Spleen (tissue), 7 donors: ENCODE data around the gene PANX1.

ENCODE experiments used
- POLR2AphosphoS5 ChIP-seq, 3 donors: sonication (generic); formaldehyde crosslinking; IDR thresholded peaks; one replicate each; pipeline ENCODE4 v1.5.1; 2017; ENCODE audit warnings: antibody characterized with exemption in 3 of 3
- TF ChIP-seq, protein P1 (sequence below), 11 experiments: fragments of 200-600 bp in 7 of 11; fragments of 450-650 bp in 4 of 11; sonication (generic) in 4 of 11; IDR thresholded peaks in 8 of 11; conservative IDR thresholded peaks in 3 of 11; 1 replicate in 7 of 11; 2 replicates in 4 of 11; pipeline versions ENCODE4 v1.4.0 to v1.8.0; 2016 to 2021; ENCODE audit warnings: antibody characterized with exemption in 11 of 11, inconsistent platforms in 4 of 11, mild to moderate bottlenecking in 1 of 11
- donor health status: DM: no; HTN: no; CAD: no; lungs with moderate emphysema.
- donor health status: DM: no; HTN: no; CAD: no.
- donor health status: DM: no; HTN: no; CAD: no.

DNA sequence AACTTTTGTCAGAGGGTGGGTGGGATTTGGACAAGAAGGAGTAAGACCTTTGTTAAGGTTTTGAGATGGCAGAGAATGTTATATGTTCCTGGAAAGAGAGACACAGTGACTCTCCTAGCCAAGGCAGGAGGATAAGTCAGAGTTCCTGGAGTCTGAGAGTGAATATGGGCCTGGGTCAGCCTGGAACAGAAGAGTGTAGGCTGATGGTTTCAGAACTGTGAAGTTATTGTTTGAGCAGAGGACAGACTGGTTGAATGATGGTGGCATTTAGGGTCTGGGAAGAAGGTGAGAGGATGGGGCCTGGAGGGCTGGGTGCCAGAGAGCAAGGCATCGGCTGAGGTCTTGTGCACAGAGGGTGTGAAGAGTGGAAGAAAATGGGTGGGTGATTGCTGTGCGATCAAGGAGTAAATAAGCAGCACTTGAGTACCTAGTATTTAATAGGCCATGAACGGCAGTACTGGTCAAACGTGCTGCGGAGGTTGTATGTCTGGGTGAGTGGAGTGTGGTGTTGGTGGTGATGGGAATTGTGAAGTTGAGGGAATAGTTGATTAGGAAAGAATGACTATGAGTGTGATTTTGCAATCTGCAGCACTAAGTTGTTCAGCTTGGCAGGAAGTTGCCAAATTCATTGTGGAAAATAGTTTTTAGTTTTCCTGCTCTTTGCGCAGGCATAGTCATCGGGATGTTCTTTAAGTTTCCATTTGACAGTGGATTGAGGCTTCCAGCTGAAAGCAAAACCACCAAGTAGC, 1.8 kb downstream of the PANX1 start:
- TF ChIP-seq, protein P1, sequence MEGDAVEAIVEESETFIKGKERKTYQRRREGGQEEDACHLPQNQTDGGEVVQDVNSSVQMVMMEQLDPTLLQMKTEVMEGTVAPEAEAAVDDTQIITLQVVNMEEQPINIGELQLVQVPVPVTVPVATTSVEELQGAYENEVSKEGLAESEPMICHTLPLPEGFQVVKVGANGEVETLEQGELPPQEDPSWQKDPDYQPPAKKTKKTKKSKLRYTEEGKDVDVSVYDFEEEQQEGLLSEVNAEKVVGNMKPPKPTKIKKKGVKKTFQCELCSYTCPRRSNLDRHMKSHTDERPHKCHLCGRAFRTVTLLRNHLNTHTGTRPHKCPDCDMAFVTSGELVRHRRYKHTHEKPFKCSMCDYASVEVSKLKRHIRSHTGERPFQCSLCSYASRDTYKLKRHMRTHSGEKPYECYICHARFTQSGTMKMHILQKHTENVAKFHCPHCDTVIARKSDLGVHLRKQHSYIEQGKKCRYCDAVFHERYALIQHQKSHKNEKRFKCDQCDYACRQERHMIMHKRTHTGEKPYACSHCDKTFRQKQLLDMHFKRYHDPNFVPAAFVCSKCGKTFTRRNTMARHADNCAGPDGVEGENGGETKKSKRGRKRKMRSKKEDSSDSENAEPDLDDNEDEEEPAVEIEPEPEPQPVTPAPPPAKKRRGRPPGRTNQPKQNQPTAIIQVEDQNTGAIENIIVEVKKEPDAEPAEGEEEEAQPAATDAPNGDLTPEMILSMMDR (IDR thresholded peaks at IDR 0.05 in 8 of 11, conservative IDR thresholded peaks at IDR 0.05 in 3 of 11), result no peak
- TF ChIP-seq POLR2AphosphoS5 (IDR thresholded peaks at IDR 0.05), result peak in 1 of 3 donors; percentile 61
